MM.1S (cell line): ENCODE data around the gene WDR62.

ENCODE experiments used
- DNase-seq: peaks from one replicate; pipeline ENCODE4 v3.0.0-alpha.2; 2015
- H2AFZ ChIP-seq: fragments of 300-600 bp; sonication (generic); 2 replicates; pipeline ENCODE4 v1.6.0; 2016; ENCODE audit warnings: antibody characterized with exemption, low read length
- H3F3A ChIP-seq: fragments of 300-600 bp; sonication (generic); 2 replicates; pipeline ENCODE4 v1.6.1; 2016; ENCODE audit warnings: mild to moderate bottlenecking, antibody characterized with exemption, low read length, moderate library complexity, mixed read lengths; ENCODE audit not compliant: insufficient read depth
- H3K27ac ChIP-seq: fragments of 300-600 bp; sonication (generic); 2 replicates; pipeline ENCODE4 v1.5.1; 2016; ENCODE audit warnings: mild to moderate bottlenecking, low read length
- H3K27me3 ChIP-seq: fragments of 300-600 bp; sonication (generic); replicated peaks from 2 replicates; pipeline ENCODE4 v1.6.0; 2016; ENCODE audit warnings: low read length; ENCODE audit not compliant: insufficient read depth
- H3K36me3 ChIP-seq: fragments of 300-600 bp; sonication (generic); replicated peaks from 2 replicates; pipeline ENCODE4 v1.6.1; 2016; ENCODE audit warnings: mild to moderate bottlenecking, low read length, mixed read lengths; ENCODE audit not compliant: insufficient read depth
- H3K4me1 ChIP-seq: fragments of 300-600 bp; sonication (generic); 2 replicates; pipeline ENCODE4 v1.6.1; 2016; ENCODE audit warnings: low read length, mixed read lengths
- H3K4me2 ChIP-seq: fragments of 300-600 bp; sonication (generic); 2 replicates; pipeline ENCODE4 v1.6.0; 2016; ENCODE audit warnings: low read depth, low read length
- H3K4me3 ChIP-seq: fragments of 300-600 bp; sonication (generic); 2 replicates; pipeline ENCODE4 v1.5.1; 2016; ENCODE audit warnings: low read length, mixed read lengths
- H3K79me2 ChIP-seq: fragments of 300-600 bp; sonication (generic); 2 replicates; pipeline ENCODE4 v1.6.1; 2016; ENCODE audit warnings: mixed run types, low read length, mixed read lengths
- H3K9ac ChIP-seq: fragments of 300-600 bp; sonication (generic); 2 replicates; pipeline ENCODE4 v1.6.1; 2016; ENCODE audit warnings: low read length, mixed read lengths
- H3K9me2 ChIP-seq: fragments of 300-600 bp; sonication (generic); replicated peaks from 2 replicates; pipeline ENCODE4 v1.6.1; 2016; ENCODE audit warnings: mild to moderate bottlenecking, low read length, mixed read lengths; ENCODE audit not compliant: insufficient read depth
- H3K9me3 ChIP-seq: fragments of 300-600 bp; sonication (generic); replicated peaks from 2 replicates; pipeline ENCODE4 v1.6.1; 2016; ENCODE audit warnings: mild to moderate bottlenecking, low read length, mixed read lengths; ENCODE audit not compliant: insufficient read depth
- H4K20me1 ChIP-seq: fragments of 300-600 bp; sonication (generic); 2 replicates; pipeline ENCODE4 v1.6.1; 2016; ENCODE audit warnings: mild to moderate bottlenecking, low read length, moderate library complexity, mixed read lengths; ENCODE audit not compliant: insufficient read depth
- EZH2 ChIP-seq: fragments of 300-600 bp; sonication (generic); optimal IDR thresholded peaks from 2 replicates; pipeline ENCODE3; 2017; ENCODE audit warnings: low read depth, mild to moderate bottlenecking, antibody characterized with exemption, low read length, mixed read lengths
- EZH2phosphoT487 ChIP-seq: fragments of 300-600 bp; sonication (generic); IDR thresholded peaks from 2 replicates; pipeline ENCODE4 v1.6.1; 2018; ENCODE audit warnings: antibody characterized with exemption, low read length
- TF ChIP-seq, protein P1 (sequence below): fragments of 300-600 bp; sonication (generic); IDR thresholded peaks from 2 replicates; pipeline ENCODE4 v1.5.1; 2016; ENCODE audit warnings: antibody characterized with exemption, low read length, mixed read lengths

WDR62 gene

DNA sequence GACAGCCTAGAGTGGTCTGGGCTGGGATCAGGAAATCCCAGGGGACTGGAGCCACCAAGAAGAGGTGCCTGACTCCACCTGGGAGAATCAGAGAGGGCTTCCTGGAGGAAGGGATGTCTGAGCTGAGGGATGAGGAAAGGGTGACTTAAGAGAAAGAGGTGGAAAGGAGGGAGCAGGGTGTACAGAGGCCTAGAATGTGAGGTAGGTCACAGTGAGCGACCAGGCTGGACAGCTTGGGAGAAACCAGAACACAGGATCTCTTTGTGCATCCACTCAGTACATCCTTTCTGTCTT is 61.6 kb downstream of the WDR62 start:
- peak overlapping the region; percentile 83; the same call in 1 of the 2 replicates for H3K9ac ChIP-seq
- H3K4me3 ChIP-seq = peak overlapping the region; percentile 94
- peaks cover 10% of the 10 kb centered on the region; the same call in 1 of the 2 replicates for H3K4me1 ChIP-seq
- no peak for TF ChIP-seq EZH2
- TF ChIP-seq, protein P1, sequence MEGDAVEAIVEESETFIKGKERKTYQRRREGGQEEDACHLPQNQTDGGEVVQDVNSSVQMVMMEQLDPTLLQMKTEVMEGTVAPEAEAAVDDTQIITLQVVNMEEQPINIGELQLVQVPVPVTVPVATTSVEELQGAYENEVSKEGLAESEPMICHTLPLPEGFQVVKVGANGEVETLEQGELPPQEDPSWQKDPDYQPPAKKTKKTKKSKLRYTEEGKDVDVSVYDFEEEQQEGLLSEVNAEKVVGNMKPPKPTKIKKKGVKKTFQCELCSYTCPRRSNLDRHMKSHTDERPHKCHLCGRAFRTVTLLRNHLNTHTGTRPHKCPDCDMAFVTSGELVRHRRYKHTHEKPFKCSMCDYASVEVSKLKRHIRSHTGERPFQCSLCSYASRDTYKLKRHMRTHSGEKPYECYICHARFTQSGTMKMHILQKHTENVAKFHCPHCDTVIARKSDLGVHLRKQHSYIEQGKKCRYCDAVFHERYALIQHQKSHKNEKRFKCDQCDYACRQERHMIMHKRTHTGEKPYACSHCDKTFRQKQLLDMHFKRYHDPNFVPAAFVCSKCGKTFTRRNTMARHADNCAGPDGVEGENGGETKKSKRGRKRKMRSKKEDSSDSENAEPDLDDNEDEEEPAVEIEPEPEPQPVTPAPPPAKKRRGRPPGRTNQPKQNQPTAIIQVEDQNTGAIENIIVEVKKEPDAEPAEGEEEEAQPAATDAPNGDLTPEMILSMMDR = no peak
- no peak for TF ChIP-seq EZH2phosphoT487
- no peaks in the 10 kb centered on the region for H3K36me3 ChIP-seq
- no peak for DNase-seq
- H3K27ac ChIP-seq = no peak overlapping the region
- no peaks in the 10 kb centered on the region for H3K9me3 ChIP-seq
- H4K20me1 ChIP-seq = no peaks in the 10 kb centered on the region
- H2AFZ ChIP-seq = no peak overlapping the region
- H3F3A ChIP-seq = no peaks in the 10 kb centered on the region
- no peaks in the 10 kb centered on the region for H3K9me2 ChIP-seq
- H3K79me2 ChIP-seq = peaks cover 23% of the 10 kb centered on the region
- H3K4me2 ChIP-seq = peak overlapping the region; percentile 73
- no peaks in the 10 kb centered on the region for H3K27me3 ChIP-seq

DNA sequence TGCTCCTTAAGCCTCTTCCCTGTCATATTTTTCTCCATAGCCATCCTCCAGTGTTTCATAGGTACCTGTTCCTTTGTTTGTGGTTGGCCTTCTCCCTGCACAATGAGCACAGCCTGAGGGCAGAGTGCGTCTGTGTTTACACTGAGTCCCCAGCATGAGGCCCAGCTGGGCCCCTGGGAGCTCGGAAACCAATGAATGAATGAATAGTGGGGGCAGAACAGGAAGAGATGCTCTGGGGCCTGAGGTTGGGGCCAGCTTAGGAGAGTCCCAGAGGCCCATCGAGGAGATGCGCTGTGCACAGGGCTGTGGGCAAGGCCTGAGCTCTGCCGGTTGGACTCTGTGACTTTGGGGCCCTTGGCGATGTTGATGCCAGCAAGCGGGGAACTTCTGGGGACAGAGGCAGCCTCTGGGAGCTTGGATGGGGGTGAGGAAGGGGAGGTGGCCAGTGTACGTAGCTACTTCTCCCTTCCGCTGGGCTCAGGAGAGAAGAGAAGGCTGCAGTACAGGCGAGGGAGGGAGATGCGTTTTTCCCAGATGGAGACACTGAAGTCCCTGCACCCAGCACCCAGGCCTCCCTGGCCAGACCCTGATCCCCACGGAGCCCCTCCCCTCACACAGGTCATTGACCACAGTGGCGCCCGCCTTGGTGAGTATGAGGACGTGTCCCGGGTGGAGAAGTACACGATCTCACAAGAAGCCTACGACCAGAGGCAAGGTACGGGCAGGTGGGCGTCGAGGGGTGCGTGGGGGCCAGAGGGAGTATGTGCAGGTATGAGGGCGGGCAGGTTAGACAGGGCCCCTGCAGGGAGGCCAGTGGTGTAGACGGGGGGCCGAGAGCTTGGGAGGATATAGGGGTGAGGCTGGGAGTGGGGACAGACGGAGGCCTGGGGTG is 65.6 kb downstream of the WDR62 start:
- Histone ChIP-seq H3K9me2 (no peaks in the 10 kb centered on the region), H3K27me3 (no peaks in the 10 kb centered on the region), H4K20me1 (no peaks in the 10 kb centered on the region), H3K4me1 (peaks cover 5% of the 10 kb centered on the region; the same call in 1 of the 2 replicates), H3K9ac (no peak overlapping the region), H3K9me3 (no peaks in the 10 kb centered on the region), H3K27ac (no peak overlapping the region), H3K36me3 (no peaks in the 10 kb centered on the region), H3K4me2 (no peak overlapping the region), H3K79me2 (peaks cover 9% of the 10 kb centered on the region), H3K4me3 (no peak overlapping the region), H2AFZ (no peak overlapping the region), H3F3A (no peaks in the 10 kb centered on the region)
- TF ChIP-seq EZH2 (no peak), EZH2phosphoT487 (no peak)
- TF ChIP-seq, protein P1 = no peak
- DNase-seq = no peak

DNA sequence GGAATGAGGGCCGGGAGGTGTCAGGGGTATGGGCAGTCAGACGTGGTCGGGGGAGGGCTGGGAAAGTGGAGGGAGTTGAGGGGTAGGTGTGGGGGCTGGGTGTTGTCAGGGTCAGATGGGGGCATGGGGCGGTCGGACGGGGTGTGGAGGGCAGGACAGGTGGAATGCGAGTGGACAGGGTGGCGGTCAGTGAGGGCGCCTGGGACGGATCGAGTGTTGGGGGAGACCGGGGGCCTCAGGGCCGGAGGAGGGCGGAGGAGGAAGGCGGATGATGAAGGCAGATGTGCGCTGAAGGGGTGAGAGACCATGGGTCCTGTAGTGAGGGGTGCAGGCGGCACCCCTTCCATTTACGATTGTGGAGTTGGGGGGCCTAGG is 66.3 kb downstream of the WDR62 start:
- no peaks in the 10 kb centered on the region for H3K9me2 ChIP-seq
- DNase-seq = no peak
- no peak overlapping the region for H3K9ac ChIP-seq
- no peaks in the 10 kb centered on the region for H3K27me3 ChIP-seq
- no peak overlapping the region for H2AFZ ChIP-seq
- no peaks in the 10 kb centered on the region for H3K9me3 ChIP-seq
- H3K27ac ChIP-seq = no peak overlapping the region
- no peak overlapping the region for H3K4me2 ChIP-seq
- no peaks in the 10 kb centered on the region for H4K20me1 ChIP-seq
- peaks cover 4% of the 10 kb centered on the region; the same call in 1 of the 2 replicates for H3K4me1 ChIP-seq
- TF ChIP-seq, protein P1 = no peak
- TF ChIP-seq EZH2 = no peak
- peaks cover 7% of the 10 kb centered on the region for H3K79me2 ChIP-seq
- H3K4me3 ChIP-seq = no peak overlapping the region
- H3K36me3 ChIP-seq = no peaks in the 10 kb centered on the region
- no peaks in the 10 kb centered on the region for H3F3A ChIP-seq
